Panc1 (cell line): Measurements from ENCODE around the gene BTNL3. TPM values are rescaled to one million over a fixed set of nuclear protein-coding genes. Genes with fewer than 3 reads are reported as not detected.

ENCODE experiments used
- ATAC-seq: fragments of 200-7000 bp; cut with Tn5 transposase; 2 replicates; pipeline ENCODE4 v1.9.1; 2020; ENCODE audit warnings: mild to moderate bottlenecking, moderate library complexity
- BruUV-seq: library from RNA; stranded (reverse); fragments of 400-500 nt; replicated peaks from 2 replicates; lab custom pipeline; 2021; lab: Mats Ljungman, UMichigan
- CTCF ChIA-PET: fragments of 300-600 bp; sonication (Branson Sonifier 250); formaldehyde crosslinking; loops from one replicate; lab custom pipeline; 2022; ENCODE audit warnings: antibody characterized with exemption; lab: Charles Lee
- POLR2A ChIA-PET: fragments of 300-600 bp; sonication (Branson Sonifier 250); formaldehyde crosslinking; loops from one replicate; lab custom pipeline; 2022; ENCODE audit warnings: antibody characterized with exemption; lab: Charles Lee
- DNase-seq: peaks from one replicate; pipeline ENCODE4 v3.0.0-alpha.2; 2010; ENCODE audit warnings: low read depth, low spot score
- H3K27ac ChIP-seq: 2 replicates; pipeline ENCODE4 v1.5.1; 2011; ENCODE audit warnings: mild to moderate bottlenecking, low read length, inconsistent platforms
- H3K27me3 ChIP-seq: fragments of 200-500 bp; sonication (Bioruptor generic); 2 replicates; pipeline ENCODE4 v1.6.0; 2014; ENCODE audit warnings: low read length, inconsistent platforms; ENCODE audit not compliant: control insufficient read depth, insufficient read depth
- H3K36me3 ChIP-seq: fragments of 200-500 bp; sonication (Bioruptor generic); 2 replicates; pipeline ENCODE4 v1.5.1; 2014; ENCODE audit warnings: inconsistent platforms, mild to moderate bottlenecking, low read length, moderate library complexity; ENCODE audit not compliant: control insufficient read depth, insufficient read depth
- H3K4me1 ChIP-seq: 2 replicates; pipeline ENCODE4 v1.5.1; 2011; ENCODE audit warnings: inconsistent platforms, mild to moderate bottlenecking, low read length, moderate library complexity; ENCODE audit not compliant: control insufficient read depth, insufficient read depth
- H3K4me3 ChIP-seq, 2 experiments: 2 replicates each; pipeline ENCODE4 v1.5.1; 2011 to 2012; ENCODE audit warnings: low read depth in 2 of 2, low read length in 2 of 2, mild to moderate bottlenecking in 2 of 2, inconsistent platforms in 1 of 2, moderate library complexity in 1 of 2
- H3K9me3 ChIP-seq: fragments of 200-500 bp; sonication (Bioruptor generic); 2 replicates; pipeline ENCODE4 v1.5.1; 2014; ENCODE audit warnings: low read depth, mild to moderate bottlenecking, inconsistent platforms, low read length, moderate library complexity; ENCODE audit not compliant: control insufficient read depth, insufficient read depth
- CTCF ChIP-seq: fragments of 450-650 bp; IDR thresholded peaks from 2 replicates; pipeline ENCODE4 v1.5.1; 2017; ENCODE audit warnings: mild to moderate bottlenecking
- POLR2AphosphoS5 ChIP-seq: IDR thresholded peaks from 2 replicates; pipeline ENCODE4 v1.6.1; 2012; ENCODE audit warnings: mild to moderate bottlenecking, low read depth, low read length, moderate library complexity
- SIN3A ChIP-seq: IDR thresholded peaks from 2 replicates; pipeline ENCODE4 v1.6.1; 2012; ENCODE audit warnings: low read depth, mild to moderate bottlenecking, low read length, moderate library complexity, borderline replicate concordance; ENCODE audit not compliant: insufficient read depth
- TCF7L2 ChIP-seq: IDR thresholded peaks from 2 replicates; pipeline ENCODE4 v1.6.1; 2011; ENCODE audit warnings: mild to moderate bottlenecking, low read depth, low read length, inconsistent platforms
- in situ Hi-C: cut with HindIII; loops from 2 replicates; pipeline ENCODE4 v1.10.0; 2016; ENCODE audit warnings: low sequenced_read_pairs, low pct_unique_long_range_greater_than_20kb
- intact Hi-C: fragments of 100-400 bp; cut with micrococcal nuclease; formaldehyde crosslinking; loops from one replicate; pipeline ENCODE4 v1.10.0; 2022; ENCODE audit not compliant: unreplicated experiment
- total RNA-seq: library from RNA; stranded (reverse); gene quantifications from one replicate; pipeline ENCODE4 v1.2.1, GENCODE V29; 2021; ENCODE audit not compliant: unreplicated experiment
- TF ChIP-seq, protein P1 (sequence below), 2 experiments: IDR thresholded peaks; 2 replicates each; pipeline ENCODE4 v1.6.1; 2011 to 2012; ENCODE audit warnings: low read depth in 2 of 2, control low read depth in 1 of 2, low read length in 1 of 2, mild to moderate bottlenecking in 1 of 2, moderate library complexity in 1 of 2; ENCODE audit not compliant: insufficient read depth in 1 of 2

Gene BTNL3
- total RNA-seq, 1 experiment from 2014 or later, result not detected

DNA sequence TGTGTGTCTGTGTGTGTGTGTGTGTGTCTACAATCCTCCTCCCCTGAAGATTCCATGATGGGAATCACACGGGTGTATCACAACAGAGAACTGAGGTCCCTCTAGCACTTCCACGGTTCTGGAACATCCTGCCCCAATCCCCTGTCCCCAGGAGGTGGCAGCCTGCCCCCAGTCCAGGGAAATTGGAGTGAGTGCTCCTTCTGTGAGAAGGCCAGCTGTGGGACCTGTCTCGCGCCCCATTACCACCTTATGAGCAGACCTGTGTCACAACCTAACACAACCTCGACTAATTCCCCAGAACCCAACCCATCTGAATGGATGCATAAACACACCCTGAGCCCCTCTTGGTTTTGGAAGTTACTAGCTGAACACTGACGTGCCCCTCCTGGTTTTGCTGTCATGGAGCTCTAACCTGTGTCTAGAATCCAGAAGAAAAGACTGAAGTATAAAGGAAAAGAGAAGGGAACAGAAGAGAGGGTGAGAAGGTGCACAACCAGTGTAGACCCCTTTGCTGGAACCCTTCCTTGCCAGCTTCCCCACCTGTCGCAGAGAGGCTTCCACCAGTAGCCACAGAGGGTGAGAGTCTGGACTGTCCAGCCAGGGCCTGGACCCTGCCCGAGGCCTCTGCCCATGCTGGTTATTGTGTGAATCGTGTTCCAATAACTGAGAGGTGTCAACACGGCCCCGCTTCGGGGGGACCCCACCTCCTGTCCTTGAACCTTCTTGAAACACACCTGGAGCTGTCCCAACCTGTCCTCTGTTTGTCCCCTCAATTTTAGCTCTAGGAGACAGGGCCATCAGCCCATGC is 54.8 kb downstream of the BTNL3 start:
- H3K36me3 ChIP-seq, result no peaks in the 10 kb centered on the region
- DNase-seq, result peak; percentile 15
- intact Hi-C loops, result loop anchor here (5.0 kb wide), 1 partner anchor 176 kb away; no protein-coding TSS in a partner anchor
- peaks cover 23% of the 10 kb centered on the region for H3K4me1 ChIP-seq
- H3K9me3 ChIP-seq, result no peaks in the 10 kb centered on the region
- BruUV-seq, result no TSS peak
- CTCF ChIA-PET, result interaction anchor here (0.6 to 1.0 kb wide), 7 partner anchors 11 to 175 kb away, joined by 3 to 6 read pairs (median 4); no protein-coding TSS in a partner anchor
- peak overlapping the region; percentile 50; the same call in 1 of the 2 replicates for H3K27ac ChIP-seq
- POLR2A ChIA-PET, result no interaction called here
- no peak overlapping the region for H3K4me3 ChIP-seq
- in situ Hi-C loops, result no loop called here
- ATAC-seq, result peak; percentile 80
- H3K27me3 ChIP-seq, result peaks cover 2% of the 10 kb centered on the region; the same call in 1 of the 2 replicates
- TF ChIP-seq, protein P1, sequence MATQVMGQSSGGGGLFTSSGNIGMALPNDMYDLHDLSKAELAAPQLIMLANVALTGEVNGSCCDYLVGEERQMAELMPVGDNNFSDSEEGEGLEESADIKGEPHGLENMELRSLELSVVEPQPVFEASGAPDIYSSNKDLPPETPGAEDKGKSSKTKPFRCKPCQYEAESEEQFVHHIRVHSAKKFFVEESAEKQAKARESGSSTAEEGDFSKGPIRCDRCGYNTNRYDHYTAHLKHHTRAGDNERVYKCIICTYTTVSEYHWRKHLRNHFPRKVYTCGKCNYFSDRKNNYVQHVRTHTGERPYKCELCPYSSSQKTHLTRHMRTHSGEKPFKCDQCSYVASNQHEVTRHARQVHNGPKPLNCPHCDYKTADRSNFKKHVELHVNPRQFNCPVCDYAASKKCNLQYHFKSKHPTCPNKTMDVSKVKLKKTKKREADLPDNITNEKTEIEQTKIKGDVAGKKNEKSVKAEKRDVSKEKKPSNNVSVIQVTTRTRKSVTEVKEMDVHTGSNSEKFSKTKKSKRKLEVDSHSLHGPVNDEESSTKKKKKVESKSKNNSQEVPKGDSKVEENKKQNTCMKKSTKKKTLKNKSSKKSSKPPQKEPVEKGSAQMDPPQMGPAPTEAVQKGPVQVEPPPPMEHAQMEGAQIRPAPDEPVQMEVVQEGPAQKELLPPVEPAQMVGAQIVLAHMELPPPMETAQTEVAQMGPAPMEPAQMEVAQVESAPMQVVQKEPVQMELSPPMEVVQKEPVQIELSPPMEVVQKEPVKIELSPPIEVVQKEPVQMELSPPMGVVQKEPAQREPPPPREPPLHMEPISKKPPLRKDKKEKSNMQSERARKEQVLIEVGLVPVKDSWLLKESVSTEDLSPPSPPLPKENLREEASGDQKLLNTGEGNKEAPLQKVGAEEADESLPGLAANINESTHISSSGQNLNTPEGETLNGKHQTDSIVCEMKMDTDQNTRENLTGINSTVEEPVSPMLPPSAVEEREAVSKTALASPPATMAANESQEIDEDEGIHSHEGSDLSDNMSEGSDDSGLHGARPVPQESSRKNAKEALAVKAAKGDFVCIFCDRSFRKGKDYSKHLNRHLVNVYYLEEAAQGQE (IDR thresholded peaks at IDR 0.05; ENCODE audit: insufficient read depth in 1 of 2, low read depth in 2 of 2, low read length in 1 of 2), result no peak
- TF ChIP-seq CTCF, result peak; percentile 83
- no peak for TF ChIP-seq POLR2AphosphoS5
- no peak for TF ChIP-seq SIN3A
- no peak for TF ChIP-seq TCF7L2

- DNase-seq, result no peak
- Histone ChIP-seq H3K27ac (peak overlapping the region; percentile 50; the same call in 1 of the 2 replicates), H3K27me3 (peaks cover 2% of the 10 kb centered on the region; the same call in 1 of the 2 replicates), H3K4me1 (peaks cover 23% of the 10 kb centered on the region), H3K36me3 (no peaks in the 10 kb centered on the region), H3K4me3 (no peak overlapping the region), H3K9me3 (no peaks in the 10 kb centered on the region)
- TF ChIP-seq CTCF (no peak), SIN3A (no peak), TCF7L2 (no peak), POLR2AphosphoS5 (no peak)
- TF ChIP-seq, protein P1 (IDR thresholded peaks at IDR 0.05; ENCODE audit: insufficient read depth in 1 of 2, low read depth in 2 of 2, low read length in 1 of 2), result no peak
- POLR2A ChIA-PET, result no interaction called here
- no peak for ATAC-seq
- intact Hi-C loops (loop anchor here (5.0 kb wide), 1 partner anchor 177 kb away; no protein-coding TSS in a partner anchor), in situ Hi-C loops (no loop called here)
- CTCF ChIA-PET, result interaction anchor here (0.8 kb wide), 2 partner anchors 10 to 176 kb away, joined by 4 to 6 read pairs; no protein-coding TSS in a partner anchor
- BruUV-seq, result no TSS peak
Observed at GRCh38 chr5:181044093-181044599, 55.5 kb downstream of the BTNL3 start.
